GM12865 (cell line): ENCODE measurements around the gene ZNF317.

Experiments
- DNase-seq: peaks from one replicate; pipeline ENCODE4 v3.0.0; 2010; ENCODE audit warnings: low read depth
- H3K4me3 ChIP-seq: 2 replicates; pipeline ENCODE4 v1.5.1; 2011; ENCODE audit warnings: mild to moderate bottlenecking, low read depth, low read length, control low read depth
- TF ChIP-seq, protein P1 (sequence below): IDR thresholded peaks from 2 replicates; pipeline ENCODE4 v1.5.1; 2011; ENCODE audit warnings: low read length, control low read depth, low read depth, inconsistent platforms; ENCODE audit not compliant: insufficient read depth; ENCODE audit errors: missing control alignments

ZNF317 gene

DNA sequence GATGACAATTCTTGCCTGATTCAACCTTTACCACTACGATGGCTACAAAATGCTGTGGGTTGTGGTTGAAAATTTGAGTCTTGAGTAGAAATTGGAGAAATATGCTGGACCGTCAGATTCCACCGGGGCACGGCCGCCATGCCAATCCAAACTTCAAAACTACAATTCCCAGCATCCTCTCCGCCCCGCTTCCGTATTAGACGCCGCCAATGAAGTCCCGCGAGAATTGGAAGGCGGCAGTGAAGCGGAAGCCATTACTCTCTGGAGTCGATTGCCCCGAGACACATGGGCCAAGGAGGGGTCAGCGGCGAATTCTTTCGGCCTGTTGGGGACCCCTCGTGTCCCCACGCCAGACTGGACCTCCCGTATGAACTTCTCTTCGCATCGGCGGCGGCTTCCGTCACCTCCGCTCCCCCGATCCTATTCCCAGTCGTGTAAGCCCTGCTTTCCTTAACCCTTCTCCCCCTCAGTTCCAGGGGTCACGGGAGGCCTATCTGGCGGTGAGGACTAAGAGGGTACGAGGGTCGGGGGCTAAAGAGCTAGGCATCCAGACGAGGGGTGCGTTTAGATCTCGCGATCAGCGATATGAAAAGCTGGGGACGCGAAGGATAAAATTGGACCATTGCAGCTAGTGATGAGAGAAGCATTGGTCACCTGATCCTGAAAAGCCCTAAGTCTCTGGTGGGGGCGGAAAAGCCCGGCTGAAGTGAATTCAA lies at the start of gene ZNF317:
Gene ZNF317 (plus strand): TSS at position 239 of the 716 bp plus-strand sequence. CDS start 15,620 bp downstream, outside the sequence.
- TF ChIP-seq, protein P1, sequence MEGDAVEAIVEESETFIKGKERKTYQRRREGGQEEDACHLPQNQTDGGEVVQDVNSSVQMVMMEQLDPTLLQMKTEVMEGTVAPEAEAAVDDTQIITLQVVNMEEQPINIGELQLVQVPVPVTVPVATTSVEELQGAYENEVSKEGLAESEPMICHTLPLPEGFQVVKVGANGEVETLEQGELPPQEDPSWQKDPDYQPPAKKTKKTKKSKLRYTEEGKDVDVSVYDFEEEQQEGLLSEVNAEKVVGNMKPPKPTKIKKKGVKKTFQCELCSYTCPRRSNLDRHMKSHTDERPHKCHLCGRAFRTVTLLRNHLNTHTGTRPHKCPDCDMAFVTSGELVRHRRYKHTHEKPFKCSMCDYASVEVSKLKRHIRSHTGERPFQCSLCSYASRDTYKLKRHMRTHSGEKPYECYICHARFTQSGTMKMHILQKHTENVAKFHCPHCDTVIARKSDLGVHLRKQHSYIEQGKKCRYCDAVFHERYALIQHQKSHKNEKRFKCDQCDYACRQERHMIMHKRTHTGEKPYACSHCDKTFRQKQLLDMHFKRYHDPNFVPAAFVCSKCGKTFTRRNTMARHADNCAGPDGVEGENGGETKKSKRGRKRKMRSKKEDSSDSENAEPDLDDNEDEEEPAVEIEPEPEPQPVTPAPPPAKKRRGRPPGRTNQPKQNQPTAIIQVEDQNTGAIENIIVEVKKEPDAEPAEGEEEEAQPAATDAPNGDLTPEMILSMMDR: no peak
- peak; percentile 96 for DNase-seq
- H3K4me3 ChIP-seq: peak within 1 kb of the TSS; percentile 96

DNA sequence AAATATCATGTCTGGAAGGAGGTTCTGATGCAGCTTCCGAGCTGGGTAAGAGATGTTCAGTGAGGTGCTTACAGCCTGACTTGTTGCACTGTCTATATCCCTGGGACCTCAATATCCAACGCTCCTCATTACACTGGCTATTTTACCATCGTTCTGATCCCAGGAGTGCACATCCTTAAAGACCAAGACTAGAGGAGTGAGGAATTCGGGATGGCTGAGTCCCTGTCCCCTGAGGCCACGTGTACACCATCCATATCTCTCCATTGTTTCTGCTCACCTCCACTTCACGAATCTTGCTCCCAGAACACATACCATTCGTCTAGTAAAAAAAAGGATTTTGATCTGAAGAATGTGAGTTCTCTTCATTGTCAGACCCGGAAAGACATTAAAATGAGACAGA lies 32.8 kb upstream of the ZNF317 start, which contains the start of gene OR7G2:
Gene OR7G2 (minus strand): TSS at position 101 of the 400 bp plus-strand sequence. CDS start 4,232 bp downstream, outside the sequence.
- DNase-seq: no peak
- TF ChIP-seq, protein P1: no peak
- H3K4me3 ChIP-seq: no peak within 1 kb of the TSS

DNA sequence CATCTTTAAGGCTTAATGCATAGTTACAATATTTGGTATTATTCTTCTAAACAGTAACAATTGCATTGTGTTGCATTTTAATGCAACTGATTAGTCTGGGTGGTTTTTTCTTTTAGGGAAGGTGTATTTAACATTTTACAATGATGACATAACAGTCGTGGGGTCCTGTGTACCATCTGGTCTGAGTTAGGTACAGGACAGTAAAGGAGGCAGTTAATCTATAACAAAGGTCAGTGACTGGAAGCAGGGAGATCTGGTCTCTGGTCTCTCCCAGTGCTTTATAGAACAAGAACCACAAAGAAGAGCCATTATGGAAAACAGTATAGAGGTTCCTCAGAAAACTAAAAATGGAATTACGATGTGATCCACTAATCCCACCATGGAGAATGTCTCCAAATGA lies 30.2 kb upstream of the ZNF317 start:
- DNase-seq: no peak
- H3K4me3 ChIP-seq: no peak overlapping the region
- TF ChIP-seq, protein P1: no peak

DNA sequence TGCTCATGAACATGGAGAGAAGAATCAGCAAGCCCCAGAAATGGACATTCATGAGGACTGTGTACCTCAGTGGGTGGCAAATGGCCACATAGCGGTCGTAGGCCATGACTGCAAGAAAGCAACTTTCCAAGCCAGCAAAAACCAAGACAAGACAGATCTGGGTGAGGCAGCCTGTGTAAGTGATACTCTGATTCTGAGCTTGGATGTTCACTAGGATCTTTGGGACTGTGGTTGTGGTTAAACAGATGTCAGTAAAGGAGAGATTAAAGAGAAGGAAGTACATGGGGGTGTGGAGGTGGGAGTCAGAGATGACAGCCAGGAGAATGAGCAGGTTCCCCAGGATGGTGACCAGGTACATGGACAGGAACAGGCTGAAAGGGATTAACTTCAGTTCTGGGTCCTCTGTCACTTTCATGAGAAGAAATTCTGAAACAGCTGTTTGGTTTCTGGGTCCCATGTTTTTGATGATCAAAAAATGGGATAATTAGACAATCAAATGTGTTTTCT lies 24.8 kb upstream of the ZNF317 start, which contains the start of gene OR7G1:
Gene OR7G1 (minus strand): TSS at position 457 of the 507 bp plus-strand sequence. CDS start 0 bp downstream, at position 457.
- no peak within 1 kb of the TSS for H3K4me3 ChIP-seq
- TF ChIP-seq, protein P1: no peak
- no peak for DNase-seq

DNA sequence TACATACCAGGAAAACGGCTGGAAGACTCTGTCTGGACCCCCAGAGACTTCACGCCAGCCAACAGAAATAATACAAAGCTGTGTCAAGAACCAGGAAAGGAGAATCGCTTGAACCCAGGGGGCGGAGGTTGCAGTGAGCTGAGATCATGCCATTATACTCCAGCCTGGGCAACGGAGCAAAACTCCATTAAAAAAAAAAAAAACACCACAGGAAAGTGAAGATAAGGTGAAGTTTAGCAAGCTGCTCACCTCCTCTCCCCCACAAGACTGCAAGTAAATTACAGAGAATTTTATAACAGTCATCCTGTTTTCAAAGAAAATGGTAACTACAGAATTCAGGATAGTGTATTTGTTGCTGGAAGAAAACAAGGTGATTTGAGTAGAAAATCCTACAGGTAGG lies 23.6 kb upstream of the ZNF317 start:
- TF ChIP-seq, protein P1: no peak
- no peak overlapping the region for H3K4me3 ChIP-seq
- DNase-seq: no peak

DNA sequence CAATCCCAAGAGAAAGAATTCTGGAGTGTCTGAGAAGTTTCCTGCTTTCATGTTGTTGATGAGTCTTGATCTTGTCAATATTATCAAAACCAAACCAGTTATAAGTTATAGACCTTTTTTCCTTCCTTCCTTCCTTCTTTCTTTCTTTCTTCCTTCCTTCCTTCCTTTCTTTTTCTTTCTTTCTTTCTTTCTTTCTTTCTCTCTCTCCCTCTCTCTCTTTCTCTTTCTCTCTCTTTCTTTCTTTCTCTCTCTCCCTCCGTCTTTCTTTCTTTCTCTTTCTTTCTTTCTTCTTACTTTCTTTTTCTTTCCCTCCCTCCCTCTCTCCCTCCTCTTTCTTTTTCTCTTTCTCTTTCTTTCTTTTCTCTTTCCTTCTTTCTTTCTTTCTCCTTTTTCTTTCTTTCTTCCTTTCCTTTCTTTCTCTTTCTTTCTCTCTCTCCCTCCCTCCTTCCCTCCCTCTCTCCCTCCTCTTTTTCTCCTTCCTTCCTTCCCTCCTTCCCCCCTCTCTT lies 13.2 kb upstream of the ZNF317 start, which contains the start of gene OR7G3:
Gene OR7G3 (minus strand): TSS at position 51 of the 506 bp plus-strand sequence. CDS start 0 bp downstream, at position 51.
- TF ChIP-seq, protein P1: no peak
- no peak for DNase-seq
- H3K4me3 ChIP-seq: no peak within 1 kb of the TSS
